OCI-LY3 (cell line): ENCODE data around the gene RAP2A.

Experiments
- EZH2phosphoT487 ChIP-seq: fragments of 200-600 bp; shearing (Covaris generic); IDR thresholded peaks from 2 replicates; pipeline ENCODE4 v1.6.1; 2018; ENCODE audit warnings: antibody characterized with exemption, mixed run types, low read depth
- TF ChIP-seq, protein P1 (sequence below): fragments of 200-600, 300-600 bp; sonication (generic); IDR thresholded peaks from 2 replicates; pipeline ENCODE4 v1.5.1; 2014; ENCODE audit warnings: antibody characterized with exemption, low read length, low read depth

- TF ChIP-seq, protein P1, sequence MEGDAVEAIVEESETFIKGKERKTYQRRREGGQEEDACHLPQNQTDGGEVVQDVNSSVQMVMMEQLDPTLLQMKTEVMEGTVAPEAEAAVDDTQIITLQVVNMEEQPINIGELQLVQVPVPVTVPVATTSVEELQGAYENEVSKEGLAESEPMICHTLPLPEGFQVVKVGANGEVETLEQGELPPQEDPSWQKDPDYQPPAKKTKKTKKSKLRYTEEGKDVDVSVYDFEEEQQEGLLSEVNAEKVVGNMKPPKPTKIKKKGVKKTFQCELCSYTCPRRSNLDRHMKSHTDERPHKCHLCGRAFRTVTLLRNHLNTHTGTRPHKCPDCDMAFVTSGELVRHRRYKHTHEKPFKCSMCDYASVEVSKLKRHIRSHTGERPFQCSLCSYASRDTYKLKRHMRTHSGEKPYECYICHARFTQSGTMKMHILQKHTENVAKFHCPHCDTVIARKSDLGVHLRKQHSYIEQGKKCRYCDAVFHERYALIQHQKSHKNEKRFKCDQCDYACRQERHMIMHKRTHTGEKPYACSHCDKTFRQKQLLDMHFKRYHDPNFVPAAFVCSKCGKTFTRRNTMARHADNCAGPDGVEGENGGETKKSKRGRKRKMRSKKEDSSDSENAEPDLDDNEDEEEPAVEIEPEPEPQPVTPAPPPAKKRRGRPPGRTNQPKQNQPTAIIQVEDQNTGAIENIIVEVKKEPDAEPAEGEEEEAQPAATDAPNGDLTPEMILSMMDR, result no peak
- no peak for TF ChIP-seq EZH2phosphoT487
Measured at GRCh38 chr13:97432917-97433726, 847 bp upstream of the RAP2A start.
